ENCODE data around the gene CCDC80. TPM values are rescaled to one million over a fixed set of nuclear protein-coding genes. Genes with fewer than 3 reads are reported as not detected.

CCDC80 gene
- total and polyA plus RNA-seq, 9 of the 15 experiments (the other 6 are each of a cell fraction or from before 2014, with no cell fraction given) = 0.17 to 2.0 (median 1.1) TPM

GRCh38 chr3:112647122-112647521, 6.2 kb upstream of the CCDC80 start:
- H3K9me3 ChIP-seq (replicated peaks; ENCODE audit: control insufficient read depth, insufficient read depth, low read depth, low read length) = no peaks in the 10 kb centered on the region
- no peaks in the 10 kb centered on the region for H4K20me1 ChIP-seq (replicated peaks; ENCODE audit: control insufficient read depth, insufficient read depth, low read length)
- no peak for TF ChIP-seq HOXB6 (CRISPR knock-in tag; IDR thresholded peaks at IDR 0.05; ENCODE audit: borderline replicate concordance)
- no peak for TF ChIP-seq MECOM (CRISPR knock-in tag; IDR thresholded peaks at IDR 0.05)
- no peak for TF ChIP-seq RFX1 (IDR thresholded peaks at IDR 0.05)
- TF ChIP-seq SMAD1 (IDR thresholded peaks at IDR 0.05; ENCODE audit: low read depth, low read length, partially characterized antibody) = no peak
- TF ChIP-seq MTA3 (IDR thresholded peaks at IDR 0.05; ENCODE audit: borderline replicate concordance) = no peak
- no peak for TF ChIP-seq KLF1 (tag; IDR thresholded peaks at IDR 0.05)
- H3K9ac ChIP-seq (ENCODE audit: insufficient read depth in 1 of 2, low read depth in 2 of 2, low read length in 2 of 2) = no peak overlapping the region
- ChIA-PET POLR2A (no interaction called here), CTCF (ENCODE audit: low intra/inter-chr PET ratio) (no interaction called here)
- no peak for FAIRE-seq
- no peaks in the 10 kb centered on the region for H3K27me3 ChIP-seq (ENCODE audit: control insufficient read depth in 2 of 2, insufficient read depth in 2 of 2, low read length in 2 of 2)
- H3K79me2 ChIP-seq (ENCODE audit: control insufficient read depth, insufficient read depth, low read length) = no peaks in the 10 kb centered on the region
- H3K4me3 ChIP-seq = no peak overlapping the region
- no peaks in the 10 kb centered on the region for H3K9me1 ChIP-seq (ENCODE audit: control insufficient read depth, insufficient read depth, low read length)
- H3K4me1 ChIP-seq (replicated peaks in 1 of 2; ENCODE audit: control insufficient read depth in 2 of 2, insufficient read depth in 2 of 2, low read length in 2 of 2) = peaks cover 0 to 4% of the 10 kb centered on the region in 2 experiments; a peak in 3 of 5 replicates
- ATAC-seq = no peak
- 10% methylated on average over 5 of the region's 5 CpGs for WGBS (ENCODE audit: insufficient coverage, low coverage, missing lambda C conversion rate)
- H3K27ac ChIP-seq (ENCODE audit: extremely low read depth, low read depth, low read length) = no peak overlapping the region
- no peak for DNase-seq (ENCODE audit: extremely low read depth in 1 of 4, low spot score in 3 of 4)
- intact Hi-C loops (cut with micrococcal nuclease) (loop anchor here (10.0 kb wide), 1 partner anchor 48 kb away; no protein-coding TSS in a partner anchor), in situ Hi-C loops (cut with MboI) (loop anchor here (10.0 to 25.0 kb wide), 3 partner anchors 88 to 615 kb away; no protein-coding TSS in a partner anchor)
- H2AFZ ChIP-seq (ENCODE audit: low read depth, low read length) = no peak overlapping the region
- H3K36me3 ChIP-seq (ENCODE audit: control insufficient read depth, insufficient read depth, low read length) = no peaks in the 10 kb centered on the region
- no TSS peak for BruUV-seq (replicated peaks)
- no peak overlapping the region for H3K4me2 ChIP-seq (ENCODE audit: insufficient read depth, low read length)

- no TSS peak for BruUV-seq (replicated peaks)
- FAIRE-seq (no peak), ATAC-seq (no peak), DNase-seq (ENCODE audit: extremely low read depth in 1 of 4, low spot score in 3 of 4) (no peak)
- peaks cover 0 to 5% of the 10 kb centered on the region in 2 experiments; a peak in 3 of 5 replicates for H3K4me1 ChIP-seq (replicated peaks in 1 of 2; ENCODE audit: control insufficient read depth in 2 of 2, insufficient read depth in 2 of 2, low read length in 2 of 2)
- no peak overlapping the region for H3K9ac ChIP-seq (ENCODE audit: insufficient read depth in 1 of 2, low read depth in 2 of 2, low read length in 2 of 2)
- H3K79me2 ChIP-seq (ENCODE audit: control insufficient read depth, insufficient read depth, low read length) = no peaks in the 10 kb centered on the region
- ChIA-PET POLR2A (no interaction called here), CTCF (ENCODE audit: low intra/inter-chr PET ratio) (no interaction called here)
- H3K4me3 ChIP-seq = no peak overlapping the region
- intact Hi-C loops (cut with micrococcal nuclease) (loop anchor here (10.0 kb wide), 1 partner anchor 48 kb away; no protein-coding TSS in a partner anchor), in situ Hi-C loops (cut with MboI) (loop anchor here (10.0 to 25.0 kb wide), 3 partner anchors 88 to 616 kb away; no protein-coding TSS in a partner anchor)
- no peak overlapping the region for H2AFZ ChIP-seq (ENCODE audit: low read depth, low read length)
- WGBS (ENCODE audit: insufficient coverage, low coverage, missing lambda C conversion rate) = 29% methylated on average over 7 of the region's 7 CpGs
- no peaks in the 10 kb centered on the region for H3K9me1 ChIP-seq (ENCODE audit: control insufficient read depth, insufficient read depth, low read length)
- H3K27ac ChIP-seq (ENCODE audit: extremely low read depth, low read depth, low read length) = no peak overlapping the region
- H4K20me1 ChIP-seq (replicated peaks; ENCODE audit: control insufficient read depth, insufficient read depth, low read length) = no peaks in the 10 kb centered on the region
- H3K4me2 ChIP-seq (ENCODE audit: insufficient read depth, low read length) = no peak overlapping the region
- H3K27me3 ChIP-seq (ENCODE audit: control insufficient read depth in 2 of 2, insufficient read depth in 2 of 2, low read length in 2 of 2) = no peaks in the 10 kb centered on the region
- H3K9me3 ChIP-seq (replicated peaks; ENCODE audit: control insufficient read depth, insufficient read depth, low read depth, low read length) = no peaks in the 10 kb centered on the region
- H3K36me3 ChIP-seq (ENCODE audit: control insufficient read depth, insufficient read depth, low read length) = no peaks in the 10 kb centered on the region
- TF ChIP-seq ZNF785 (CRISPR knock-in tag; IDR thresholded peaks at IDR 0.05) = no peak
- TF ChIP-seq POLR2G (IDR thresholded peaks at IDR 0.05; ENCODE audit: low read depth, low read length) = no peak
- TF ChIP-seq ZNF274 (IDR thresholded peaks at IDR 0.05; ENCODE audit: borderline replicate concordance, low read depth, low read length) = no peak
- no peak for TF ChIP-seq THRB (CRISPR knock-in tag; conservative IDR thresholded peaks at IDR 0.05)
- TF ChIP-seq HLTF (IDR thresholded peaks at IDR 0.05) = no peak
- no peak for TF ChIP-seq ELK3 (CRISPR knock-in tag; IDR thresholded peaks at IDR 0.05)
- TF ChIP-seq EZH2 (IDR thresholded peaks at IDR 0.05; ENCODE audit: borderline replicate concordance, low read depth, low read length) = no peak
- TF ChIP-seq HOMEZ (CRISPR knock-in tag; IDR thresholded peaks at IDR 0.05) = no peak
These were observed 5.7 kb upstream of the CCDC80 start for GRCh38 chr3:112646623-112647022.

Data from K562 (cell line).